Activated effector memory CD4-positive, alpha-beta T cell treated with anti-CD3 and anti-CD28 coated beads, Interleukin-2, amount 50 U/mL, for 16 hours (primary cell): Measurements from ENCODE around the gene AJAP1.

Experiments used
- DNase-seq: peaks from one replicate; pipeline ENCODE4 v3.0.0-alpha.2; 2020

AJAP1 gene

DNA sequence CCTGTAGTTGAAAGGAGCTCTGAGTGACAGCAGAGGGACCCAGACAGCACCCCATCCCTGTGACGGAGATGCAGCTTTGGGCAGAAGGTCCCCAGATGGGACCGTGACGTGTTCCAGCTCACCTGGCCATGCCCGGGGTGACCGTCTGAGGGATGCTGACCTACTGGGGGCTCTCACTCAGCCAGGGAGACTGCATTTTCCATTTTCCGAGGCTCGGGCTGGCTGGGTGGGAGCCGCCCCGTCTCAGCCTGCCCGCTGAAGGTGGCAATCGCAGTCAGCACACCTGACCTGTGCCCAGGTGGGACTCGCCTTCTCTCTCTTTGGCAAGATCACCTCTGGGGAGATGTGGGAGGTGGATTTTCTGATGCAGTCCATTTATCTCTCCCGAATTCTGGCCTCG, 127.2 kb downstream of the AJAP1 start:
- DNase-seq: no peak

GRCh38 chr1:4784761-4785160, 130.4 kb downstream of the AJAP1 start:
- no peak for DNase-seq

GRCh38 chr1:4786055-4786454, 131.6 kb downstream of the AJAP1 start:
- no peak for DNase-seq

DNA sequence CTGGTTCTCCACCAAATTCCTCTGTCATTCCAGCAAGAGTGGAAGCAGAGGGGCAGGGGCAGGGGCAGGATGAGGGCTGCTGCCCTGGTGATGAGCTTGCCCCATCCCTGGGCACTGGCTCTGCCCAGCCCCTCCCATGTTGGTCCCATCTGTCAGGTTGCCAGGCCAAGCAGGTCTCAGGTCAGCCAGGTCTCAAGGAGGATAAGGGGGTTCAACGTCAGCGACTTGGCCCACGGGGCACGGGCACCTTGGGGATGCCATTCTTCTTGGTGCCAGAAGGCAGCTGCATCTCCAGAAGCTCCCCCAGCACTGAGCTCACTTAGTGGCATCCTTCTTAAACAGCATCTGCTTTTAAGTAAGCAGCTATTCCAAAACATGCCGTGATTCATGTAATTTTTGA, 133.1 kb downstream of the AJAP1 start:
- no peak for DNase-seq

DNA sequence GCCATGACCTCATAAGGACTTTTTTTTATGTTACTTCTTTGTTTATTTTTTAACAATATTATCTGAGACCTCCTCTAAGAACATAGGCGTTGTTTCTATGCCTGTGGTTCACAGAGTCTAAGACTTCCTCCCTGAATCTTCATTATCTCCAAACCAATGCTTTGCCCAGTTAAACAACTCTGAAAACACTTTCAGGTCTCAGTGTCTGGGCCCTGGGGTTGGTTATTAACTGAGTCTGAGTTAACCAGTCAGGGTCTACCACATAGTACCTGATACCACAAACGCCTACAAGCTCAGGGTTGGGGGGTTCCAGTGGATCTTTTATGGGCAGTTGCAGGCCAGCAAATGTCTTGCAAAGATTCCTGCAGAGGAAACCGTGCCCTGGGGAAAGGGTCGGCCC, 138.2 kb downstream of the AJAP1 start:
- DNase-seq: no peak

DNA sequence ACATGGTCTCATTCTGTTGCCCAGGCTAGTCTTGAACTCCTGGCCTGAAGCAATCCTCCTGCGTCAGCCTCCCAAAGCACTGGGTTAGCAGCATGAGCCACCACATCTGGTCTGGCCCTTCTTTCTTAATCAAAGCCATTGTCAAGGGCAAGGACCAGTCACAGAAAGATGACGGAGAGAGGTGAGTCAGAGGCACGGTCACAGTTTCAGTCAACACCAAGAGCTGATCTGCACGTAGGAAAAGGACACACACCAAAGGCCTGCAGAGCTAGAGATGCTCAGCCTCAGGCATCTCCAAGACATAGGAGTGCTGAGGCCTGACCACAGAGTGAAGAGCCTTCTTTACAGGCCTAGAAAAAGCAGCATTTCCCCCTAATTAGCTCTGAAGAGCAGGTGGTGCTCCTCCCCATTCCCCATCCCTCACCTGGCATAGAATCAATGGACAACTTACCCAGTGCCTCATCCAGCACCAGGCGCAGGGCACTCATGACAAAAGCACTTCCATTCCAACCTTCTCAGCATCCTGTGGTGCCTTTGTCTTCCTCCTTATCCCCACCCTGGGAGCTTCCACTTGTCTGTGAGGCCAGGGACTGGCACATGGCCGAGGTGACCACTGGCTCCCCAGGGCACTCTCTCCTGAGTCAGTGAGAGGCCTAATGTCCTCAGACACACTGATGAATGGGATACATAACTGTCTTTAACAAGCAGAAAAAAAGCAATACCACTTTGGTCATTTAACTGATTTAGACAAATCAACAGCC, 139.8 kb downstream of the AJAP1 start:
- DNase-seq: no peak

DNA sequence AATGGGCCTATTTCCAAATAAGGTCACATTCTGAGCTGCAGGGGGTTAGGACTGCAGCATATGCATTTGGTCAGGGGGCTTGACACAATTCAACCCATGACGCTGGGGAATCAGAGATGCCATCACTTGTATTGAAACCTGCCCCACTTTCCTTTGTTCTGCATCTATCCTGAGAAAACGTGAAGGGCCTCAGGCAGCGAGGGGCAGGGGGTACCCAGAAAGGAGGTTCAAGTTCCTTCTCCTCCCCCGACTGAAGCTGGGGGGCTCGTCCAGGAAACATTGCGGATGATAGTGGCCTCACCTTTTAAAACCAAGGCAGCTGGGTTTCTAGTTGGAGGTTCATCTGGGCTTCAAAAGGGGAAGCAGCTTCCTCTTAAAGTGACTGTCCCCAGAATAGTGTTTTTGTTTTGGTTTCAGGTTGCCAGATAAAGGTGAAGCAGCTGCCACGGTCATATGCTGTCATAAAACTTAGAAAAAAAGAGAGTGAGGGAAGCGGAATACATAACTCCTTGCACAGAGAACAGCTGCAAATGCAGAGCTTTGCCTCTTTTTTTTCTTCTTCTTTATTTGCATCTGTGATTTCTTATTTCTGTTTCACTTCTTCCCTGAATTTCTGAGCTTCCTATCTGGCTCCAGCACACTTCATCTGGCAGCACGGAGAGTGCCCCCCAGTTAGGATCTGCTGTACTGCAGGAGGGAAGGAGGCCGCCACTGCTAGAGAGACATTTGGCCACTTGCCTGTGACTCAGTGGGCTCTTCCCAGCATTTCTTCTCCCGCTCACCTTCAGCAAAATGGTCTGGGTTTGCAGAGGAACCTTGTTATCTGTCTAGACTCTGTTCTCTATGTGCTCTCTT, 142.0 kb downstream of the AJAP1 start:
- no peak for DNase-seq

DNA sequence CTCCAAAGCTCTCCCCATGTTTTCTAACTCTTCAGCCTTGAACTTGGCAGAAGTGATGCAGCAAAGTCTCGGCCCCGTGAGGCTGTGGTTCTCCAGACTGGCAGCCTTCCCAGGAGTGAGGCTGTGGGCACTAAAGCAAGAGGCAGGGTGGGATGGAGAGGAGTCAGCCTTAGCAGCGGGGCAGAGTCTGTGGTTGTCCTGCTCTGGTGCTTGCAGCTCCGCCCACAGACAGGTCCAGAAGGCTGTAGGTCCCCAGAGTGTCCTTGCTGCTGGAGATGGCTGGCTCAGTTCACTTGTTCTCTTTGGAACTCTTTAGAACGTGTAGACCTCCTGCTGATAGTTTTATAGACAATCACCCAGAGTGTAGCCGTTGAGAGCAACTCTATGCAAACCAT, 142.6 kb downstream of the AJAP1 start:
- no peak for DNase-seq

GRCh38 chr1:4797429-4797828, 143.0 kb downstream of the AJAP1 start:
- DNase-seq: no peak

- no peak for DNase-seq
These were observed 146.9 kb downstream of the AJAP1 start for GRCh38 chr1:4801192-4801924.

GRCh38 chr1:4802024-4802423, 147.6 kb downstream of the AJAP1 start:
- no peak for DNase-seq

- no peak for DNase-seq
These were observed 148.9 kb downstream of the AJAP1 start for GRCh38 chr1:4803335-4803734.

DNA sequence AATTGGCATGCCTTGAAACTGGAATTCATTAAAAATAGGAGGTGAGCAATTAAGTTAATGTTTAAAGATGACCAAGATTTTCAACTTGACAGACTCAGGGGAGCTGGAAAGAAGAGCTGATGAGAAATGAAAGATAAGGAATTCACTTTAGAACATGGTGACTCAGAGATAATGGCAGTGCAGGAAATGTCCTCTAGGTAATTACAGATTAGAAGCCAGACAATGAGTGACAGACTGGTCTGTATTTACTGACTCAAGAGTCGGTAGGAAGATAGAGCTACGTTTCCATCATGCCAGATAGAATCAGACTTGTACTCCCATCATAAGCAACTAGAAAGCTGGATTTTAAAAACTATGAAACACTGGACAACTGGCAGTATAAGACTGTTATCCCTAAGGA, 151.6 kb downstream of the AJAP1 start:
- DNase-seq: no peak

DNA sequence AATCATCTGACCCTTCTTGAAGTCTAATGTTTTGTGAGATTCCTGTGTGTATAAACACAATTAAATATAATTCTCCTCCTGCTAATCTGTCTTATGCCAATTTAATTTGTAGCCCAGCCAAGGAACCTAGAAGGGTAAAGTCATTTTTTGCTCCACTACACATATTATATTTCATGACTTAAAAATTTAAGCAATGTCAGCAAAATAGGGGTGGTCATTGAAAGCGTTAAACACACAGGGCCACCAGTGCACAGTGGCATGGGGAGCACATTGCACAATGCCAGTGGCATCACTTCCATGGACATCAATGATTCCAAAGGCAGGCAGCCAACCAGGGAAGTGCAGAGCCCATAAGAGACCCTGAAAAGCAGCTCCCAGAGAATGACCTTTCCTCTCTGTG, 166.1 kb downstream of the AJAP1 start:
- no peak for DNase-seq

GRCh38 chr1:4825800-4826450, 171.5 kb downstream of the AJAP1 start:
- no peak for DNase-seq

DNA sequence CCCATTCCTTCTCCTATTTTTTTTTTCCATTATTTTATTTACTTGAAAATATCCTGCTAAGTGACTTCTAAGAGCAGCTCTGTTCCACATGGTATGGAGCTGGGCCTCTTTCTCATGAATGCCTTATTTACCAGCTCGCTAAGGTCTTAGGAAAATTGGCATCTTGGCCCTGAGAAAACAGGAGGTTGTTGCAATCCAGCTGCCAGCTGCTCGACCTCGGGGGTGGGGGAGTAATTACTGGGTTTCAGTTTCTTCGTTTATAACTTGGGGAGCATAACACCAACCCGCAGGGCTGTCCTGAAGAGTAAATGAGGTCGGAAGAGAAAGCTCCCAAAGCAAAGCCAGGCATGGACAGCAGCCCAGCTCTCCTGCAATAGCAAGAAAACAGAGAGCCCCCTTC, 176.3 kb downstream of the AJAP1 start:
- DNase-seq: no peak

GRCh38 chr1:4836574-4836973, 182.2 kb downstream of the AJAP1 start:
- no peak for DNase-seq

- no peak for DNase-seq
These were observed 182.7 kb downstream of the AJAP1 start for GRCh38 chr1:4837031-4837600.

DNA sequence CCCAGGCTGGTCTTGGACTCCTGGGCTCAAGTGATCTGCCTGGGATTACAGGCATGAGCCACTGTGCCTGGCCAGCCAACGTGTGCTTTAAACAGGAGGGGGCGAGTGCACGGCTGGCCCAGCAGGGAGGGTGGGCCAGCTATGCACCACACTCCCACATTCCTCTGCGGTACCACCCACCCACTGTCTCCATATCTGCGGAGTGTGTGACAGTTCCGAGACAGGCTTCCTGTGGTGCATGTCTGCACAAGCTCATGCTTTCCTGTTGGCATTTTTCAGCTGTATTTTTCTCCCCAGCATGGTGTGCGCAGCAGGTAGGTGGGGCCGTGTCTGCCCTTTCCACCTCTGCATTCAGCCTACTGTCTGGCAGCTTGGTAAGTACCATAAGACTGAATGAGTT, 183.3 kb downstream of the AJAP1 start:
- no peak for DNase-seq

DNA sequence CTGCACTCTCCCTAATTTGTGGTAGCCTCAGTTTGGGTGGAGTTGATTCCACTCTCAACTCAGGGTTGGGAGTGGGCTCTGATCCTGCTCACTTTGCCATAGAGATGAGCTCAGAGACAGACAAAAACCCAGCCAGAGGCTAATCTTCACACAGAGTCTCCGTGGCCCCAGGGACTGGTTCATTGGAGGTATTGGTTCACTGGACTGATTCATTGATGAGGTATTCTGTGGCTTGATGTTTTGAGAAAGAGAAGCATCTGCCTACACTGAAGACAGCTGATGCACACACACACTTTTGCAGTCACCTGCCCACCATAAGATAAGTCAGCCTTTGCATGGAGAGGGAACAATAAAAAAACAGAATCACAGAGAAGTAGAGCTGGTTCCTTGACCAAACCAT, 183.8 kb downstream of the AJAP1 start:
- no peak for DNase-seq
